ENCODE data around the gene MDN1.

Gene MDN1

GRCh38 chr6:89596056-89596455, 223.5 kb downstream of the MDN1 start:
- no peak for DNase-seq
- Histone ChIP-seq H3K36me3 (no peaks in the 10 kb centered on the region), H3K9me3 (no peaks in the 10 kb centered on the region), H3K27me3 (no peaks in the 10 kb centered on the region), H3K4me3 (ENCODE audit: low read depth, low read length) (no peak overlapping the region), H3K4me1 (no peaks in the 10 kb centered on the region)
- TF ChIP-seq CTCF (IDR thresholded peaks at IDR 0.05; ENCODE audit: low read depth, low read length), result no peak
